CD4-positive, alpha-beta T cell (primary cell): ENCODE results near the gene TMUB1. TPM values are rescaled to one million over a fixed set of nuclear protein-coding genes. Genes with fewer than 3 reads are reported as not detected.

Experiments used
- ATAC-seq: fragments of 200-7000 bp; cut with Tn5 transposase; one replicate; pipeline ENCODE4 v1.10.0; 2022; ENCODE audit warnings: mild to moderate bottlenecking; ENCODE audit not compliant: poor library complexity
- CTCF ChIA-PET: fragments of 350-600 bp; sonication (Branson Sonifier 250); formaldehyde crosslinking; loops from one replicate; lab custom pipeline; 2021; ENCODE audit warnings: antibody characterized with exemption, inconsistent platforms; lab: Charles Lee
- POLR2A ChIA-PET: fragments of 350-600 bp; sonication (Branson Sonifier 250); formaldehyde crosslinking; loops from one replicate; lab custom pipeline; 2021; ENCODE audit warnings: antibody characterized with exemption, inconsistent platforms; lab: Charles Lee
- DNase-seq, 14 experiments: peaks; one replicate each; pipeline ENCODE4 v3.0.0-alpha.2; 2013 to 2020; ENCODE audit warnings: mixed read lengths in 2 of 14
- H3K27ac ChIP-seq, 2 donors: one replicate each; pipeline versions ENCODE4 v1.5.1 to v1.7.0; 2013; ENCODE audit warnings: low read length in 2 of 2, low read depth in 1 of 2, mild to moderate bottlenecking in 1 of 2
- H3K27me3 ChIP-seq, 2 experiments: 1 replicate in 1 of 2; 2 replicates in 1 of 2; pipeline versions ENCODE4 v1.6.1 to v1.7.0; 2013; ENCODE audit warnings: low read length in 2 of 2, control low read depth in 1 of 2, mild to moderate bottlenecking in 1 of 2, moderate library complexity in 1 of 2; ENCODE audit not compliant: insufficient read depth in 2 of 2, control insufficient read depth in 1 of 2
- H3K36me3 ChIP-seq: one replicate; pipeline ENCODE4 v1.6.1; 2013; ENCODE audit warnings: low read length, control low read depth; ENCODE audit not compliant: insufficient read depth
- H3K4me1 ChIP-seq: one replicate; pipeline ENCODE4 v1.6.1; 2013; ENCODE audit warnings: low read length, control low read depth; ENCODE audit not compliant: insufficient read depth
- H3K4me3 ChIP-seq: one replicate; pipeline ENCODE4 v1.5.1; 2013; ENCODE audit warnings: mild to moderate bottlenecking, low read length, moderate library complexity
- H3K9me3 ChIP-seq, 2 experiments: 1 replicate in 1 of 2; 2 replicates in 1 of 2; pipeline versions ENCODE4 v1.6.1 to v1.7.0; 2013; ENCODE audit warnings: low read length in 2 of 2, mild to moderate bottlenecking in 2 of 2, control low read depth in 1 of 2, moderate library complexity in 1 of 2; ENCODE audit not compliant: control insufficient read depth in 1 of 2, insufficient read depth in 1 of 2
- H3K27ac Mint-ChIP-seq: one replicate; pipeline ENCODE4 v1.8.0; 2020; ENCODE audit warnings: mixed read lengths
- H3K27me3 Mint-ChIP-seq: one replicate; pipeline ENCODE4 v1.8.0; 2021; ENCODE audit warnings: mixed read lengths
- H3K36me3 Mint-ChIP-seq: one replicate; pipeline ENCODE4 v1.8.0; 2021; ENCODE audit warnings: low read depth, mixed read lengths
- H3K4me1 Mint-ChIP-seq: one replicate; pipeline ENCODE4 v1.8.0; 2021; ENCODE audit warnings: low read depth, mixed read lengths
- H3K4me3 Mint-ChIP-seq: one replicate; pipeline ENCODE4 v1.8.0; 2020; ENCODE audit warnings: mild to moderate bottlenecking, mixed read lengths
- H3K9me3 Mint-ChIP-seq: one replicate; pipeline ENCODE4 v1.8.0; 2020; ENCODE audit warnings: mixed read lengths
- intact Hi-C, 2 experiments: fragments of 100-400 bp; cut with DNase I in 1 of 2; cut with micrococcal nuclease in 1 of 2; formaldehyde crosslinking; loops; one replicate each; pipeline versions ENCODE4 v1.15.1 to v1.9.0; 2023 to 2025; cut with DNase I, micrococcal nuclease
- total RNA-seq, 174 experiments: library from RNA in 2 of 174; stranded (reverse) in 2 of 174; gene quantifications; one replicate each; pipeline ENCODE4 v1.2.3 and lab custom pipeline; 2021 to 2026
- TF ChIP-seq, protein P1 (sequence below): fragments of 200-600 bp; IDR thresholded peaks from one replicate; pipeline ENCODE4 v1.8.0; 2022; ENCODE audit warnings: antibody characterized with exemption, mild to moderate bottlenecking

The TMUB1 gene
- total RNA-seq, 2 experiments from 2014 or later: 44.5 to 46.6 TPM

GRCh38 chr7:151046603-151047573, 36.4 kb downstream of the TMUB1 start:
- Histone ChIP-seq H3K36me3 (peaks cover 18% of the 10 kb centered on the region), H3K27me3 (no peaks in the 10 kb centered on the region), H3K9me3 (no peaks in the 10 kb centered on the region), H3K4me3 (no peak overlapping the region), H3K4me1 (peaks cover 13% of the 10 kb centered on the region), H3K27ac (no peak overlapping the region)
- intact Hi-C loops: no loop called here
- no peak for DNase-seq
- H3K4me1 Mint-ChIP-seq: no peaks in the 10 kb centered on the region
- no peak for ATAC-seq
- no peak overlapping the region for H3K4me3 Mint-ChIP-seq
- H3K36me3 Mint-ChIP-seq: peaks cover 20% of the 10 kb centered on the region
- H3K27ac Mint-ChIP-seq: no peak overlapping the region
- TF ChIP-seq, protein P1, sequence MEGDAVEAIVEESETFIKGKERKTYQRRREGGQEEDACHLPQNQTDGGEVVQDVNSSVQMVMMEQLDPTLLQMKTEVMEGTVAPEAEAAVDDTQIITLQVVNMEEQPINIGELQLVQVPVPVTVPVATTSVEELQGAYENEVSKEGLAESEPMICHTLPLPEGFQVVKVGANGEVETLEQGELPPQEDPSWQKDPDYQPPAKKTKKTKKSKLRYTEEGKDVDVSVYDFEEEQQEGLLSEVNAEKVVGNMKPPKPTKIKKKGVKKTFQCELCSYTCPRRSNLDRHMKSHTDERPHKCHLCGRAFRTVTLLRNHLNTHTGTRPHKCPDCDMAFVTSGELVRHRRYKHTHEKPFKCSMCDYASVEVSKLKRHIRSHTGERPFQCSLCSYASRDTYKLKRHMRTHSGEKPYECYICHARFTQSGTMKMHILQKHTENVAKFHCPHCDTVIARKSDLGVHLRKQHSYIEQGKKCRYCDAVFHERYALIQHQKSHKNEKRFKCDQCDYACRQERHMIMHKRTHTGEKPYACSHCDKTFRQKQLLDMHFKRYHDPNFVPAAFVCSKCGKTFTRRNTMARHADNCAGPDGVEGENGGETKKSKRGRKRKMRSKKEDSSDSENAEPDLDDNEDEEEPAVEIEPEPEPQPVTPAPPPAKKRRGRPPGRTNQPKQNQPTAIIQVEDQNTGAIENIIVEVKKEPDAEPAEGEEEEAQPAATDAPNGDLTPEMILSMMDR: no peak
- ChIA-PET CTCF (no interaction called here), POLR2A (no interaction called here)
- no peaks in the 10 kb centered on the region for H3K27me3 Mint-ChIP-seq
- H3K9me3 Mint-ChIP-seq: no peaks in the 10 kb centered on the region

GRCh38 chr7:151045967-151046366, 37.3 kb downstream of the TMUB1 start:
- no peak overlapping the region for H3K4me3 ChIP-seq
- CTCF ChIA-PET: no interaction called here
- Mint-ChIP-seq H3K9me3 (no peaks in the 10 kb centered on the region), H3K27me3 (no peaks in the 10 kb centered on the region), H3K4me1 (no peaks in the 10 kb centered on the region), H3K27ac (no peak overlapping the region), H3K4me3 (no peak overlapping the region), H3K36me3 (peaks cover 20% of the 10 kb centered on the region)
- intact Hi-C loops: no loop called here
- DNase-seq: no peak
- TF ChIP-seq, protein P1: no peak
- peaks cover 18% of the 10 kb centered on the region for H3K36me3 ChIP-seq
- H3K4me1 ChIP-seq: peaks cover 4% of the 10 kb centered on the region
- H3K9me3 ChIP-seq: no peaks in the 10 kb centered on the region
- no peak overlapping the region for H3K27ac ChIP-seq
- no peak for ATAC-seq
- POLR2A ChIA-PET: no interaction called here
- H3K27me3 ChIP-seq: no peaks in the 10 kb centered on the region

- Histone ChIP-seq H3K4me1 (no peaks in the 10 kb centered on the region), H3K4me3 (no peak overlapping the region), H3K27ac (no peak overlapping the region), H3K27me3 (no peaks in the 10 kb centered on the region), H3K36me3 (peaks cover 18% of the 10 kb centered on the region), H3K9me3 (no peaks in the 10 kb centered on the region)
- H3K36me3 Mint-ChIP-seq: peaks cover 20% of the 10 kb centered on the region
- ATAC-seq (no peak), DNase-seq (no peak)
- H3K4me3 Mint-ChIP-seq: no peak overlapping the region
- H3K4me1 Mint-ChIP-seq: no peaks in the 10 kb centered on the region
- no peaks in the 10 kb centered on the region for H3K9me3 Mint-ChIP-seq
- H3K27me3 Mint-ChIP-seq: no peaks in the 10 kb centered on the region
- TF ChIP-seq, protein P1: no peak
- CTCF ChIA-PET: no interaction called here
- no peak overlapping the region for H3K27ac Mint-ChIP-seq
- intact Hi-C loops: no loop called here
- POLR2A ChIA-PET: no interaction called here
Observed at GRCh38 chr7:151045262-151045661, 38.0 kb downstream of the TMUB1 start.
